ENCODE data around the gene PITPNB. TPM values are rescaled to one million over a fixed set of nuclear protein-coding genes. Genes with fewer than 3 reads are reported as not detected.

PITPNB gene
- total and polyA plus RNA-seq, 2 of the 13 experiments (the other 11 are each of a cell fraction or from before 2014, with no cell fraction given) = 17.0 to 30.1 TPM

DNA sequence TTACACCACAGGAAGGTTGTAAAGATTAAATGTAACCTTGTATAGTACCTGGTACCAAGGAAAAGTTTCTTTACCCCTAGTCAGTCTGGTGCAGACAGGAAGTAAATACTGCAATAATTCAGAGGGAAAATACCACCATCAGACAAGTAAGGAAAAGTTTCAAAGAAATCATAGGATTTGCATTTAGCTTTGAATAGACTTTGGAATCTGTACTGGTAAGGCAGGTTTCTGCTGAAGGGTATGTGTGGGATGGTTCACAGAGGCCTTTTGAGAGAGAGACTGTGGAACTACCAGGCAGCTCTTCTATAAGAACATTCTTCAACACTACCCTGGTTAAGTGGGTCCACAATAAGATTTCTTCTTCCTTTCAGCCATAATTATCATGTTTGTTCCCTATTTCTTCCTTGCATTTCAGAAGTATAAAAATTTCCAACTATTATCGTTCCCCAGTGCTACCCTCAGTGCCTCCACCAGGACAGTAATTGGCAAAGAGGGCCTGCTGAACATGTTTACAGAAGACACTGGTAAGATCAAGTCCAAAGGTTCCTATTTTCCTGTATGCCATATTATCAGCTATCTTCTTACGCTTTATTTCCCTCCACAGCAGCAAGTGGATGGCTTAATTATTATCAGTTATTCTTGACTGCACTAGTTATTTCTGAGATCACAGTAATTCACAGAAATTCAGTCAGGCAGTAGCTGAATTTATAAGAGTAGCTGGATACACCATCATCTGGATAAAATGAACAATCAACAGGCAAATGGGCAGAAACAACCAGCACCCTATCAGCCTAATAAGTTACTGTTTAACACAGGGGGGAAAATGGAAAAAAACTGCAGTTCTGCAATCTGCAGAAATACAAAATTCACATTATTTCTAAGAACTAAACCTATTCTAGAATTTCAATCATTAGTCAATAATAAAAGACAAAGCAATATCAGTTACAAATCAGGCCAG, 48.5 kb downstream of the PITPNB start (continued):
- no peak for TF ChIP-seq ATAD3A (CRISPR knock-in tag; IDR thresholded peaks at IDR 0.05)
- TF ChIP-seq, protein P1, sequence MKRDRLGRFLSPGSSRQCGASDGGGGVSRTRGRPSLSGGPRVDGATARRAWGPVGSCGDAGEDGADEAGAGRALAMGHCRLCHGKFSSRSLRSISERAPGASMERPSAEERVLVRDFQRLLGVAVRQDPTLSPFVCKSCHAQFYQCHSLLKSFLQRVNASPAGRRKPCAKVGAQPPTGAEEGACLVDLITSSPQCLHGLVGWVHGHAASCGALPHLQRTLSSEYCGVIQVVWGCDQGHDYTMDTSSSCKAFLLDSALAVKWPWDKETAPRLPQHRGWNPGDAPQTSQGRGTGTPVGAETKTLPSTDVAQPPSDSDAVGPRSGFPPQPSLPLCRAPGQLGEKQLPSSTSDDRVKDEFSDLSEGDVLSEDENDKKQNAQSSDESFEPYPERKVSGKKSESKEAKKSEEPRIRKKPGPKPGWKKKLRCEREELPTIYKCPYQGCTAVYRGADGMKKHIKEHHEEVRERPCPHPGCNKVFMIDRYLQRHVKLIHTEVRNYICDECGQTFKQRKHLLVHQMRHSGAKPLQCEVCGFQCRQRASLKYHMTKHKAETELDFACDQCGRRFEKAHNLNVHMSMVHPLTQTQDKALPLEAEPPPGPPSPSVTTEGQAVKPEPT (CRISPR knock-in tag; IDR thresholded peaks at IDR 0.05; ENCODE audit: low read depth) = no peak
- TF ChIP-seq, protein P2, sequence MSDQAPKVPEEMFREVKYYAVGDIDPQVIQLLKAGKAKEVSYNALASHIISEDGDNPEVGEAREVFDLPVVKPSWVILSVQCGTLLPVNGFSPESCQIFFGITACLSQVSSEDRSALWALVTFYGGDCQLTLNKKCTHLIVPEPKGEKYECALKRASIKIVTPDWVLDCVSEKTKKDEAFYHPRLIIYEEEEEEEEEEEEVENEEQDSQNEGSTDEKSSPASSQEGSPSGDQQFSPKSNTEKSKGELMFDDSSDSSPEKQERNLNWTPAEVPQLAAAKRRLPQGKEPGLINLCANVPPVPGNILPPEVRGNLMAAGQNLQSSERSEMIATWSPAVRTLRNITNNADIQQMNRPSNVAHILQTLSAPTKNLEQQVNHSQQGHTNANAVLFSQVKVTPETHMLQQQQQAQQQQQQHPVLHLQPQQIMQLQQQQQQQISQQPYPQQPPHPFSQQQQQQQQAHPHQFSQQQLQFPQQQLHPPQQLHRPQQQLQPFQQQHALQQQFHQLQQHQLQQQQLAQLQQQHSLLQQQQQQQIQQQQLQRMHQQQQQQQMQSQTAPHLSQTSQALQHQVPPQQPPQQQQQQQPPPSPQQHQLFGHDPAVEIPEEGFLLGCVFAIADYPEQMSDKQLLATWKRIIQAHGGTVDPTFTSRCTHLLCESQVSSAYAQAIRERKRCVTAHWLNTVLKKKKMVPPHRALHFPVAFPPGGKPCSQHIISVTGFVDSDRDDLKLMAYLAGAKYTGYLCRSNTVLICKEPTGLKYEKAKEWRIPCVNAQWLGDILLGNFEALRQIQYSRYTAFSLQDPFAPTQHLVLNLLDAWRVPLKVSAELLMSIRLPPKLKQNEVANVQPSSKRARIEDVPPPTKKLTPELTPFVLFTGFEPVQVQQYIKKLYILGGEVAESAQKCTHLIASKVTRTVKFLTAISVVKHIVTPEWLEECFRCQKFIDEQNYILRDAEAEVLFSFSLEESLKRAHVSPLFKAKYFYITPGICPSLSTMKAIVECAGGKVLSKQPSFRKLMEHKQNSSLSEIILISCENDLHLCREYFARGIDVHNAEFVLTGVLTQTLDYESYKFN (CRISPR knock-in tag; conservative IDR thresholded peaks at IDR 0.05) = peak; percentile 86
- no peak for TF ChIP-seq JUN (CRISPR knock-in tag; IDR thresholded peaks at IDR 0.05)
- TF ChIP-seq SP5 (CRISPR knock-in tag; IDR thresholded peaks at IDR 0.05; ENCODE audit: borderline replicate concordance, low read depth) = no peak
- no peak for TF ChIP-seq SRF (IDR thresholded peaks at IDR 0.05; ENCODE audit: low read depth, low read length)
- TF ChIP-seq, protein P3, sequence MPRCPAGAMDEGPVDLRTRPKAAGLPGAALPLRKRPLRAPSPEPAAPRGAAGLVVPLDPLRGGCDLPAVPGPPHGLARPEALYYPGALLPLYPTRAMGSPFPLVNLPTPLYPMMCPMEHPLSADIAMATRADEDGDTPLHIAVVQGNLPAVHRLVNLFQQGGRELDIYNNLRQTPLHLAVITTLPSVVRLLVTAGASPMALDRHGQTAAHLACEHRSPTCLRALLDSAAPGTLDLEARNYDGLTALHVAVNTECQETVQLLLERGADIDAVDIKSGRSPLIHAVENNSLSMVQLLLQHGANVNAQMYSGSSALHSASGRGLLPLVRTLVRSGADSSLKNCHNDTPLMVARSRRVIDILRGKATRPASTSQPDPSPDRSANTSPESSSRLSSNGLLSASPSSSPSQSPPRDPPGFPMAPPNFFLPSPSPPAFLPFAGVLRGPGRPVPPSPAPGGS (CRISPR knock-in tag; IDR thresholded peaks at IDR 0.05) = no peak
- no peak for TF ChIP-seq CEBPB (IDR thresholded peaks at IDR 0.05; ENCODE audit: borderline replicate concordance, low read depth, low read length)
- peak; percentile 70 for TF ChIP-seq NCOR1 (IDR thresholded peaks at IDR 0.05; ENCODE audit: borderline replicate concordance, low read length)
- TF ChIP-seq, protein P4, sequence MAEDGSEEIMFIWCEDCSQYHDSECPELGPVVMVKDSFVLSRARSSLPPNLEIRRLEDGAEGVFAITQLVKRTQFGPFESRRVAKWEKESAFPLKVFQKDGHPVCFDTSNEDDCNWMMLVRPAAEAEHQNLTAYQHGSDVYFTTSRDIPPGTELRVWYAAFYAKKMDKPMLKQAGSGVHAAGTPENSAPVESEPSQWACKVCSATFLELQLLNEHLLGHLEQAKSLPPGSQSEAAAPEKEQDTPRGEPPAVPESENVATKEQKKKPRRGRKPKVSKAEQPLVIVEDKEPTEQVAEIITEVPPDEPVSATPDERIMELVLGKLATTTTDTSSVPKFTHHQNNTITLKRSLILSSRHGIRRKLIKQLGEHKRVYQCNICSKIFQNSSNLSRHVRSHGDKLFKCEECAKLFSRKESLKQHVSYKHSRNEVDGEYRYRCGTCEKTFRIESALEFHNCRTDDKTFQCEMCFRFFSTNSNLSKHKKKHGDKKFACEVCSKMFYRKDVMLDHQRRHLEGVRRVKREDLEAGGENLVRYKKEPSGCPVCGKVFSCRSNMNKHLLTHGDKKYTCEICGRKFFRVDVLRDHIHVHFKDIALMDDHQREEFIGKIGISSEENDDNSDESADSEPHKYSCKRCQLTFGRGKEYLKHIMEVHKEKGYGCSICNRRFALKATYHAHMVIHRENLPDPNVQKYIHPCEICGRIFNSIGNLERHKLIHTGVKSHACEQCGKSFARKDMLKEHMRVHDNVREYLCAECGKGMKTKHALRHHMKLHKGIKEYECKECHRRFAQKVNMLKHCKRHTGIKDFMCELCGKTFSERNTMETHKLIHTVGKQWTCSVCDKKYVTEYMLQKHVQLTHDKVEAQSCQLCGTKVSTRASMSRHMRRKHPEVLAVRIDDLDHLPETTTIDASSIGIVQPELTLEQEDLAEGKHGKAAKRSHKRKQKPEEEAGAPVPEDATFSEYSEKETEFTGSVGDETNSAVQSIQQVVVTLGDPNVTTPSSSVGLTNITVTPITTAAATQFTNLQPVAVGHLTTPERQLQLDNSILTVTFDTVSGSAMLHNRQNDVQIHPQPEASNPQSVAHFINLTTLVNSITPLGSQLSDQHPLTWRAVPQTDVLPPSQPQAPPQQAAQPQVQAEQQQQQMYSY (CRISPR knock-in tag; IDR thresholded peaks at IDR 0.05) = no peak
- no peak for TF ChIP-seq AKAP8 (CRISPR knock-in tag; IDR thresholded peaks at IDR 0.05)
- TF ChIP-seq ATF7 (IDR thresholded peaks at IDR 0.05) = no peak
- no peak for TF ChIP-seq ATF7 (CRISPR knock-in tag; IDR thresholded peaks at IDR 0.05)
